HPDE6-E6E7 (cell line): Measurements from ENCODE around the gene SV2B.

Experiments
- DNase-seq: peaks from one replicate; pipeline ENCODE4 v3.0.0; 2011; ENCODE audit warnings: missing footprints; ENCODE audit errors: extremely low spot score

The SV2B gene

GRCh38 chr15:91228890-91229289 is 128.8 kb downstream of the SV2B start:
- DNase-seq, result no peak

DNA sequence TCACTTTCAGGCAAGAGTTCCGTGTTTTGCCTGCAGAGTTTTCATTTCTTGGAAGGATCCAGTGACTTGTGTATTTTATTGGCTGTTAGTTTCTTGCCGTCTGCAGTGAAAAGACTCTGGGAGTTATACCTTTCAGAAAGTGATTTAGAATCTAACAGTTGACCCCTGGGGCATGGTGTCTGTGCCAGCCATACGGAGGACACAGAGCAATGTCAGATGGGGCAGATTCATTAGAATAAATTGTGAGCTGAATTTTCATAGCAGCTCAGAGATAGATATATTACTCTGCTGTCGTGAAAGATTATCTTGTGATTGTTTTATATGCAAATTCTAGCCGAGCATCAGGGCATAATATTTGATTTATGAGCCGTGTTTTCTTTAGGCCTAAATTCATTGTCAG is 131.6 kb downstream of the SV2B start:
- DNase-seq, result no peak

DNA sequence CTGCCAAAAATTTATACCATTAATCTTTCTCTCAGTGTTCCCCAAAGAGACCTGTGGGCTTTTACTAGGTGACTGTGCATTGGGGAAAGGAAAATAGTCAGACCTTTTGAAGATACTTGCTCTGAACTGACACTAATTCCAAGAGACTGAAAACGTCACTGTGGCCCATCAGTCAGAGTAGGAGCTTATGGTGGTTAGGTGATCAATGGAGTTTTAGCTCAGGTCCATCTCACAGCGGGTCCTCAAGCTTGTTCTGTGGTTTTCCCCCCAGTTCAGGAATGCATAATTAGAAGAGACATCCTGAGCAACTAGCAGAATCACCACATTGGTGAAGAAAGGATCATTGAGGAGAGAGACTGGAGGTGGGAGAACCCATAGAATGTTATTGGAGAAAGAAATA is 134.7 kb downstream of the SV2B start:
- no peak for DNase-seq

- DNase-seq, result no peak
Measured at GRCh38 chr15:91235376-91235775, 135.3 kb downstream of the SV2B start.

DNA sequence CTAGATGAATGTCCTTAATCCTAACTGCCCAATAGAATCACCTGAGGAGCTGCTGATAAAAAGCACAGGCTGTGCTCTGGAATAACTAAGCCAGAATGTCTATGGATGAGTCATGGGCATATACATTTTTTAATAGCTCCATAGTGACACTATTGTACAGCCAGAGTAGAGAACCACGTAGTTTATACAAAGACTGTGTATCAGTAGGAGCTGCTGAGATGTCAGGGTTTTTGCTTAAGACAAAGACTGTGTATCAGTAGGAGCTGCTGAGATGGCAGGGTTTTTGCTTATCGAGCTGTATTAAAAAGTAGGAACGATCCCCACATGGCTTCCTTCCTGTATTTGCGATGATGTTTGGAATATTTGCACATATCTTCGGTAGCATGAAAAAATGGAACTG is 137.4 kb downstream of the SV2B start:
- no peak for DNase-seq

DNA sequence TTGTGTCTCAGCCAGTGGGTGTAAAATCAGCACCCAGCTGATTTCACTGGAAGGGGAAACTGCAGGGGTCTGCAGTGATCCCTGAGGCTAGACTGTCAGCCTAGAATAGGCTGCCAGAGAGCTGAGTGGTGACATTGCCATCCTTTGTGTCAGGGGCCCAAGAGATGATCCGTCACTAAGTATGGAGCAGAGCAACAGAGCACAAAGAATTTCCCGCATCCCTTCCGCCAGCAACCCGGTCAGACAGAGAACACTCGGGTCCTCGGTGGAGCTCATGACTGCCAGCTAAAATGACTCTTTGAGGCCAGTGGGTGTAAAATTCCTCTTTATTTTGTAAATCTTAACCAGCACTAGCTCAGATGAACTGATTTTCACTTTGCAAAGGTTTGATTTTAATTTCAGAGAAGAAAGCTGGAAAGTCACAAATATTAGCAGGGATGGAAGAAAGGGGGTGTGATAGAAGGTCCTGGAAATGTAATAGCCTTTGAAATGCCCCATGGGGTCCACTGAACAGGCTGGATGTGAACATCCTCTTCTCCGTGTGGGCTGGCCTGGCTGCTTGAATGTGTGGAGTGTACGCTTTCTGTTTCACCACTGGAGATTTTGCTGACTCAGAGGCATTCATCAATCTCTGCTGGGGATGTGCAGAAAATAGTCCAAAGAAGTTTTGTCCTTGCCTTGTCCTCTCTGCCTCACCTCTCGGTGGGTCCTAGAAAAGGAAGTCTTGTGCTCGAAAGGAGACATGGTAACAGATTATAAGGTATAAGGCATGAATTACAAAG is 138.8 kb downstream of the SV2B start:
- DNase-seq, result no peak

GRCh38 chr15:91243826-91244225 is 143.8 kb downstream of the SV2B start:
- no peak for DNase-seq

GRCh38 chr15:91244919-91245318 is 144.9 kb downstream of the SV2B start:
- no peak for DNase-seq

GRCh38 chr15:91246998-91247397 is 146.9 kb downstream of the SV2B start:
- DNase-seq, result no peak

- no peak for DNase-seq
Measured at GRCh38 chr15:91249591-91249990, 149.5 kb downstream of the SV2B start.

DNA sequence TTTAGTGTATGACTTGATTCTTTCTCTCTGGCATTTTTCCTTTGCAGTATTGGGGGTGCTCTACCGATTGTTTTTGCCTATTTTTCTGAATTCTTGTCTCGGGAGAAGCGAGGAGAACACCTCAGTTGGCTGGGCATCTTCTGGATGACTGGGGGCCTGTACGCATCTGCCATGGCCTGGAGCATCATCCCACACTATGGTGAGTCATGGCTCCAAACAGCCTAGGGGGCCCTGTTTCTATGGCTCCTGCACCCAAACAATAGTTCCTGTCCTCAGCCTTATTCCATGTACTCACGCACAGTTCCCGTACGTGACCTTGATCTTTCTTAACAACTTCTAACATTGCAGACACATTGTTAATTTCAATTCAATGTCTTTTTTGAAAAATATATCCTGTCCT is 152.3 kb downstream of the SV2B start:
- no peak for DNase-seq

GRCh38 chr15:91252756-91253155 is 152.7 kb downstream of the SV2B start:
- DNase-seq, result no peak

- no peak for DNase-seq
Measured at GRCh38 chr15:91253605-91254004, 153.5 kb downstream of the SV2B start.

GRCh38 chr15:91254766-91255165 is 154.7 kb downstream of the SV2B start:
- DNase-seq, result no peak

DNA sequence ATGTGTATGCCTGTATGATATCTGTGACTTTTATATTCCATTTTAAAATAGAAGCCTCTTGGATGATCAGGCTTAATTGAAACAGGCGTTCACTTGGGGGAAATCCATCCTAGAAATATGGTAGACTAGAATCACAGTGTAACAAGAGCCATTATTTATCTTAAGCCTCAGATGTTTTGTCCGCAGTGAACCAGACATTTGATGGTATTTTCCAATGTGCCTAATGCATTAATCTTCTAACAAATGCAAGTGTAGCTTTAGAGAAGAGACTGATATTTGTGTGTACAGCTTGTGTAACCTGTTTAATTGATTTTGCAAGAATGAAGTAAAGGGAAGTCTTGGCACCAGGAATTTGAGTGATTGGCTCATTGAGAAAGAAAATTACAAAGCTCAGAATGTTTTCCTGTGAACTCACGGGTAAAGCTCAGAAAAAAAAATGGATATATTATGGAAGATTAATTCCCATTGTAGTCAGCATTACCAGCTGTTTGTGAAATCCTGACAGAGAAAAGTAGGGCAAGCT is 155.7 kb downstream of the SV2B start:
- DNase-seq, result no peak

DNA sequence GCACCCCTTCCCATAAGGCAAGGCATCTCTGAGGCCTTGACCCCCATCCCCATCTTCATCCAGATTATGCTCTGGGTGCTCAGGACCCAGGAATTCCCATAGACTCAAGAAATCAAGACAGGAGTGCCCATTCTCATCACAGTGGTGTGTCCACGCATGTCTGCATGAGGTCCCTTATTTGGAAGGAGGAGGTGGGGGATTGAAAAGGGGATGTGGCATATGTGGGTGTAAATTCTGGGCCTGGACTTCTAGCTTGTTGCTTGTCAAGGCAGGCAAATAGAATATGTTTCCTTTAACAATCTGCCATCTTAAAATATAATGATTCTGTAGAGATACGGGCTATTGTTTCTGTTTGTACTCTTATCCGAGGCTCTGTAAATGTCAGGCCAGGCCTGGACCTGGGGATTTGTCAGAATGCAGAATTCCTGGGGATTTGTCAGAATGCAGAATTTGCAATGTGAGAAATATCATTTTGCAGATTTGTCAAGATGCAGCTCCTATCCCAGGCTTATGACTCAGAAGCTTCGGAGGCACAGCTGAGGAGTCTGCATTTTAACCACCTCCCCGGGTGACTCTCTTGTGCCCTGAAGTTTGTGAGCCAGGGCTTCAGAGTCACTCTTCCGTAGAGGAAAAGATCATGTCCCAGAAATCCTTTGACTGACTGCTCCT is 157.8 kb downstream of the SV2B start:
- DNase-seq, result no peak

DNA sequence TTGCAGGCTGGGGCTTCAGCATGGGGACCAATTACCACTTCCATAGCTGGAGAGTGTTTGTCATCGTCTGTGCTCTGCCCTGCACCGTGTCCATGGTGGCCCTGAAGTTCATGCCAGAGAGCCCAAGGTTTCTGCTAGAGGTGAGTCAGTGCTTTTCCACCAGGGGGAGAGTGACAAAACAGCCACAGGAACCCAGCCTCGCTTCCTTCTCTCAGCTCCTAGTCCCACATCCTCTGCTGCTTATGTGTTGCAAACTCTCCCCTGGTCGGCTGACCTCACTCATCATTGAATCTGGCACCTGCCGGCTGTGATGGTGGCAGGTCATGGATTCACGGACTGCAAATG is 158.3 kb downstream of the SV2B start:
- no peak for DNase-seq

DNA sequence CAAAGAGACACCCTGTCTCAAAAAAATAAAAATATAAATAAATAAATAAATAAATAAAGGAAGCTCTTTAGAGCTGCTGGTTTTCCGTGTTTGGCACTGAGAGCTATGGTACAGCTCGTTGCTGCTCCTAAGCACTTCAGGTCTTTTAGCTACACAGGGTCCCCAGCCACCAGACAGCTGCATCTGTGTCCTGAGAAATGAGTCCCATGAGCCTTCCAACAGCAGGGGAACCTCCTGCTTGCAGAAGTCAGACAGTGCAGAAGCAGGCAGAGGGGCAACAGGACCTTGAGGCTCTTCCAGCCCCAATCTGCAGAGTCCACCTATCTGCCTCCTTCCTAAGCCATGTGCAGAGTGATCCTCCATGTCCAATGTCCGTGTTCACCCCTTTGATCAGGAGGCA is 159.0 kb downstream of the SV2B start:
- DNase-seq, result no peak

DNA sequence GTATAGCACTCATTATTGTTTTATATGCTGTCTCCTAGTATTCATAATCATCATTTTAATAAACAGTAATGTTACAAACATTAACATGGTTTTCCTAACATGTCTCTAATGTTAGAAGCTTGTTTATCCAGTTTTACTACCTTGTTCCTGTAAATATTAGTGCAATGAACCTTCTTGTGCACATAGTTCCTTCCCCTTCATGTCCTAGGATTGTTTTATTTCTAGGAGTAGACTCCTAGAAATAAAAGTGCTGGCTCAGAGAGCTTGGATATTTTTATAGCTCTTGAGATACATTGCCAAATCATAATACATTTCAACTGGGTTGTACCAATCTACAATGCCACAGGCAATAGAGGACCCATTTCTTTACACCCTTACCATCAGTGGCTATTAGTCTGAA is 161.3 kb downstream of the SV2B start:
- DNase-seq, result no peak

DNA sequence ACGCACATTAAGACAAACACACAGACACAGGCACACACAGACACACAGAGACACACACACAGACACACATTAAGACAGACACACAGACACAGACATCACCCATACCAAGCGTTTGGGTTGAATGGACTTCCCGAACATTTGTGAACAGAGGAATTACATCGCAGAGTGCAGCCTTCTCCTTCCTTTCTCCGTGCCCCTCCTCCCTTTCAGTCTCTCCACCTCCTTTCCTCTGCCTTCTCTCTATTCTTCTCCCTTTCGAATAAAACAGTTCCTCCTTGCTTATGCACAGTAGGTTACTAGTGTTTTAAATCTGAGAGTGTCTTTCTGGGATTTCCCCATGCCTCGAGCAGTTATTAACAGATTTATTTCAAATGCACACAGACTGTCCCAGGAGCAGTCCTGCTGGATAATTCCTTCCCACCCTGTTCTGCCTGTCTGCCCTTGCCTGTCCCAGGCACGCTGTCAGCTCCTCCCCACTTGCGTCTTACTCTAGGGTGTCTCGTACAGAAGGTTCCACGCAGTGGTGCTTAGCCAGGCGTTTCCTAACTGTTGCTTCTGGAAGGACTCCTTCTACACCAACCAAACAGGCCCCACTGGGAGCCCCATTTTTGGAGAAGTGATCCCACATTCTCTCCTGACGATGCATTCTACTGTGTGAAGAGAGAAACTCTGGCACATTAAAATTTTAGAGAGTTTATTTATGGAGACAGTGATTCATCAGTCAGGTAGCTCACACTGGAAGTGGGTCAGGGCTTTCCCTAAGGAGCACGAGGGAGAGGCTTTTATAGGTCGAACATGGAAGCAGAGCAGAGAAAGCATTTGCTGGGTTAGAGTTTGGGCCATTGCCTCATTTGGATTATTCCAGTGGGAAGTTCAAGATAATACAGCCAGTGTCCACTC is 163.8 kb downstream of the SV2B start:
- DNase-seq, result no peak

DNA sequence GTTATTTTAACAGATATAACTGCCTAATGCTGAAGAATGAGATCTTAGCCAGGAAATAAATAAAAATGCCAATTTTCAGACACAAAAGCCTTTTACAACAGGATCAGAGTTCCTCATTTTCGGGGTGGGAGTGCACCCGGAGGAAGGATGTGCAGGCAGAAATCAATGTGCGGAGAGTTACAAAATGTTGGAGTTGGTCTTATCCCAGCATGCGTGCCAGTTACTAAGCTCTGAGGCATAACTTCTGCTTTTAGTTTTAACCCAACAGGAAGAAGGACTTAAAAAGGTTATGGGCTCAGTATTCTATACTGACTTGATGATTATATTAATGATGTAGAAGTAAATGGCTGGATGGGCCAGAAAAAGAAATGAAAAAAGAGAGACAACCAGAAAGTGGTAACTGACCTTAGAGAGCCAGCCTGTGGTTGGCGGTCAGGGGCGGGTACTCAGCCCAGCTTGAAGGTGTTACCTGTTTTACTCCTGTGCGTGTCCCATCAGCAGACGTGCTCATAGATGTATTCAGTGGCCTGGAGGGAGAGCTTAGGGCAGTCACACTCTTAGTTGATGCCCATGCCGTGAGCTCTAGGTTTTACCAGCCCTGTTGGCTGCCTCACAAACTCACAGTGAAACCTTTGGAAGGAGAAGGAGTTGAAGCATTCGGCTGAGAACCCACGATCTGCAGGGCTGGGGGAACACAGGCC is 164.7 kb downstream of the SV2B start:
- DNase-seq, result no peak

DNA sequence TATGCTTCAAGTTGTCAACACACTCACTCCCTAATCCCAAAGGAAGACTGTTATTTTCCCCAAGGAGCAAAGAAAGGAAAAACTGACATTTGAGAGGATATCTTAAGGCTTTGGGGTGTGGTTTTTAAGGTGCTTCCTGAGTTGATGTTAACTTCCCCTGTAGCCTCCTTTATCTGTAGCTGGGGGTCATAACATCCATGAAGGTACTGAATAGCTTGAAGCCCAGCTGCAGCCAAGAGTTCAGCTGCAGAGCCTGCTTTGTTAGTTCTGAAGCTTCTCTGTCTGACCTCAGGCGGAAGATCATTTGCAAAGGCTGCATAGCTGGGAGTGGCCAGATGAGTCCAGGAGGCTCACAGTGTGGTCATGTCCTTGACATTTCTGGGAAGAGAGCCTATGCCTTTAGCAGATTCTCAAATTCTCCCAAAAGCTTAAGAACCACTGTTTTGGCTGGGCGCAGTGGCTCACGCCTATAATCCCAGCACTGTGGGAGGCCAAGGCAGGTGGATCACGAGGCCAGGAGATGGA is 165.4 kb downstream of the SV2B start:
- DNase-seq, result no peak
